K562 (cell line): ENCODE data around the gene CYP4V2. TPM values are rescaled to one million over a fixed set of nuclear protein-coding genes. Genes with fewer than 3 reads are reported as not detected.

Experiments
- BHLHE40 ChIP-seq: IDR thresholded peaks from 2 replicates; pipeline ENCODE4 v1.6.1; 2011; ENCODE audit warnings: low read length, improper control_type of control experiment
- BMI1 ChIP-seq: fragments of 150-350 bp; IDR thresholded peaks from 2 replicates; pipeline ENCODE4 v1.6.1; 2014; ENCODE audit warnings: low read length
- CBFA2T3 ChIP-seq: fragments of 450-650 bp; IDR thresholded peaks from 2 replicates; pipeline ENCODE4 v1.6.1; 2017
- CXXC5 ChIP-seq: fragments of 250-450 bp; sonication (Bioruptor Pico); IDR thresholded peaks from 2 replicates; pipeline ENCODE4 v1.8.0; 2022; ENCODE audit warnings: inconsistent platforms, mild to moderate bottlenecking, moderate library complexity
- FOXA1 ChIP-seq: fragments of 450-650 bp; IDR thresholded peaks from 2 replicates; pipeline ENCODE4 v1.6.1; 2016; ENCODE audit warnings: mild to moderate bottlenecking, borderline replicate concordance
- KLF6 ChIP-seq: fragments of 250-450 bp; sonication (Bioruptor Pico); IDR thresholded peaks from 2 replicates; pipeline ENCODE4 v1.4.0; 2020; ENCODE audit warnings: mild to moderate bottlenecking, moderate library complexity, borderline replicate concordance
- MCM5 ChIP-seq: fragments of 450-650 bp; IDR thresholded peaks from 2 replicates; pipeline ENCODE4 v1.6.1; 2016; ENCODE audit warnings: low read depth
- MTA1 ChIP-seq: fragments of 450-650 bp; IDR thresholded peaks from 2 replicates; pipeline ENCODE4 v1.6.1; 2017; ENCODE audit warnings: borderline replicate concordance
- NFIC ChIP-seq: fragments of 450-650 bp; IDR thresholded peaks from 2 replicates; pipeline ENCODE4 v1.6.1; 2017; ENCODE audit warnings: mild to moderate bottlenecking, inconsistent platforms
- PHTF2 ChIP-seq: fragments of 250-450 bp; sonication (Bioruptor Pico); IDR thresholded peaks from 2 replicates; pipeline ENCODE4 v1.5.0; 2021; ENCODE audit warnings: mild to moderate bottlenecking
- RB1 ChIP-seq: fragments of 450-650 bp; IDR thresholded peaks from 2 replicates; pipeline ENCODE4 v1.6.1; 2017; ENCODE audit warnings: low read depth, mild to moderate bottlenecking
- SMAD4 ChIP-seq: fragments of 250-450 bp; sonication (Bioruptor Pico); conservative IDR thresholded peaks from 2 replicates; pipeline ENCODE4 v1.8.0; 2021; ENCODE audit warnings: inconsistent platforms, mild to moderate bottlenecking, moderate library complexity
- SNIP1 ChIP-seq: fragments of 450-650 bp; IDR thresholded peaks from 2 replicates; pipeline ENCODE4 v1.7.1; 2017; ENCODE audit warnings: low read depth, mild to moderate bottlenecking
- XRCC4 ChIP-seq: IDR thresholded peaks from one replicate; pipeline ENCODE4 v1.6.1; 2011; ENCODE audit not compliant: insufficient read depth, insufficient read length; ENCODE audit errors: extremely low read depth
- ZBTB7A ChIP-seq: IDR thresholded peaks from 2 replicates; pipeline ENCODE4 v1.6.1; 2011; ENCODE audit warnings: low read depth, mild to moderate bottlenecking, low read length, moderate library complexity, borderline replicate concordance; ENCODE audit not compliant: control insufficient read depth
- ZBTB8A ChIP-seq: fragments of 450-650 bp; IDR thresholded peaks from 2 replicates; pipeline ENCODE4 v1.6.1; 2018; ENCODE audit warnings: mild to moderate bottlenecking, moderate library complexity; ENCODE audit not compliant: partially characterized antibody
- ZNF134 ChIP-seq: fragments of 250-450 bp; sonication (Bioruptor Pico); conservative IDR thresholded peaks from 2 replicates; pipeline ENCODE4 v1.4.0; 2020
- ZNF354B ChIP-seq: fragments of 250-450 bp; sonication (Bioruptor Pico); IDR thresholded peaks from 2 replicates; pipeline ENCODE4 v1.4.0; 2020
- ZNF77 ChIP-seq: fragments of 250-450 bp; sonication (Bioruptor Pico); IDR thresholded peaks from 2 replicates; pipeline ENCODE4 v1.5.0; 2020
- polyA plus RNA-seq, 8 experiments: library from polyadenylated mRNA; depleted of rRNA in 4 of 8; stranded (reverse) in 5 of 8; unstranded in 3 of 8; fragments of >200 nt; fragmentation: Nextera tagmentation in 2 of 8; fragmentation: Illumina TruSeq in 1 of 8; extraction: Ambion mirVana in 2 of 8; extraction: Trizol in 1 of 8; gene quantifications; 2 replicates each; pipeline versions ENCODE4 v1.2.1 to v1.2.3, GENCODE V29; 2011 to 2014; ENCODE audit warnings: inconsistent platforms in 1 of 8, missing spikeins in 1 of 8
- total RNA-seq, 7 experiments: library from RNA; depleted of rRNA in 6 of 7; stranded (reverse); fragments of >200 nt in 6 of 7; fragmentation: Illumina TruSeq in 2 of 7; extraction: Trizol in 2 of 7; gene quantifications; 2 replicates each; pipeline versions ENCODE4 v1.2.1 to v1.2.3, GENCODE V29; 2011 to 2021; ENCODE audit warnings: low replicate concordance in 1 of 7
- TF ChIP-seq, protein P1 (sequence below): fragments of 450-650 bp; formaldehyde crosslinking; IDR thresholded peaks from 2 replicates; pipeline ENCODE4 v1.4.0; 2022; ENCODE audit warnings: missing genetic modification characterization
- TF ChIP-seq, protein P2 (sequence below): fragments of 250-450 bp; sonication (Bioruptor Pico); IDR thresholded peaks from 2 replicates; pipeline ENCODE4 v1.8.0; 2022; ENCODE audit warnings: inconsistent platforms
- TF ChIP-seq, protein P3 (sequence below): sonication (generic); formaldehyde crosslinking; IDR thresholded peaks from 2 replicates; pipeline ENCODE4 v1.8.1; 2023; ENCODE audit warnings: missing genetic modification reagents, mild to moderate bottlenecking, borderline replicate concordance

The CYP4V2 gene
- total and polyA plus RNA-seq, 9 of the 15 experiments (the other 6 are each of a cell fraction or from before 2014, with no cell fraction given), result 1.1 to 8.3 (median 3.9) TPM

- TF ChIP-seq ZNF77 (CRISPR knock-in tag) (no peak), CBFA2T3 (peak; percentile 26; the same call in 1 of the 2 replicates), ZNF354B (CRISPR knock-in tag) (no peak), XRCC4 (no peak), RB1 (peak; percentile 95), FOXA1 (no peak), ZBTB8A (no peak), MCM5 (no peak), CXXC5 (CRISPR knock-in tag) (peak; percentile 97), BHLHE40 (peak; percentile 39; the same call in 1 of the 2 replicates), MTA1 (0 out of 2 replicates have a peak, but pooled peaks have one; percentile 29), NFIC (peak; percentile 26; the same call in 1 of the 2 replicates), KLF6 (CRISPR knock-in tag) (no peak), PHTF2 (CRISPR knock-in tag) (no peak), ZBTB7A (peak; percentile 72), ZNF134 (CRISPR knock-in tag) (0 out of 2 replicates have a peak, but pooled peaks have one; percentile 9), BMI1 (no peak), SMAD4 (CRISPR knock-in tag) (peak; percentile 94), SNIP1 (no peak)
- TF ChIP-seq, protein P1, sequence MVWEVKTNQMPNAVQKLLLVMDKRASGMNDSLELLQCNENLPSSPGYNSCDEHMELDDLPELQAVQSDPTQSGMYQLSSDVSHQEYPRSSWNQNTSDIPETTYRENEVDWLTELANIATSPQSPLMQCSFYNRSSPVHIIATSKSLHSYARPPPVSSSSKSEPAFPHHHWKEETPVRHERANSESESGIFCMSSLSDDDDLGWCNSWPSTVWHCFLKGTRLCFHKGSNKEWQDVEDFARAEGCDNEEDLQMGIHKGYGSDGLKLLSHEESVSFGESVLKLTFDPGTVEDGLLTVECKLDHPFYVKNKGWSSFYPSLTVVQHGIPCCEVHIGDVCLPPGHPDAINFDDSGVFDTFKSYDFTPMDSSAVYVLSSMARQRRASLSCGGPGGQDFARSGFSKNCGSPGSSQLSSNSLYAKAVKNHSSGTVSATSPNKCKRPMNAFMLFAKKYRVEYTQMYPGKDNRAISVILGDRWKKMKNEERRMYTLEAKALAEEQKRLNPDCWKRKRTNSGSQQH (CRISPR knock-in tag), result no peak
- TF ChIP-seq, protein P2, sequence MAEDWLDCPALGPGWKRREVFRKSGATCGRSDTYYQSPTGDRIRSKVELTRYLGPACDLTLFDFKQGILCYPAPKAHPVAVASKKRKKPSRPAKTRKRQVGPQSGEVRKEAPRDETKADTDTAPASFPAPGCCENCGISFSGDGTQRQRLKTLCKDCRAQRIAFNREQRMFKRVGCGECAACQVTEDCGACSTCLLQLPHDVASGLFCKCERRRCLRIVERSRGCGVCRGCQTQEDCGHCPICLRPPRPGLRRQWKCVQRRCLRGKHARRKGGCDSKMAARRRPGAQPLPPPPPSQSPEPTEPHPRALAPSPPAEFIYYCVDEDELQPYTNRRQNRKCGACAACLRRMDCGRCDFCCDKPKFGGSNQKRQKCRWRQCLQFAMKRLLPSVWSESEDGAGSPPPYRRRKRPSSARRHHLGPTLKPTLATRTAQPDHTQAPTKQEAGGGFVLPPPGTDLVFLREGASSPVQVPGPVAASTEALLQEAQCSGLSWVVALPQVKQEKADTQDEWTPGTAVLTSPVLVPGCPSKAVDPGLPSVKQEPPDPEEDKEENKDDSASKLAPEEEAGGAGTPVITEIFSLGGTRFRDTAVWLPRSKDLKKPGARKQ (CRISPR knock-in tag), result no peak
- TF ChIP-seq, protein P3, sequence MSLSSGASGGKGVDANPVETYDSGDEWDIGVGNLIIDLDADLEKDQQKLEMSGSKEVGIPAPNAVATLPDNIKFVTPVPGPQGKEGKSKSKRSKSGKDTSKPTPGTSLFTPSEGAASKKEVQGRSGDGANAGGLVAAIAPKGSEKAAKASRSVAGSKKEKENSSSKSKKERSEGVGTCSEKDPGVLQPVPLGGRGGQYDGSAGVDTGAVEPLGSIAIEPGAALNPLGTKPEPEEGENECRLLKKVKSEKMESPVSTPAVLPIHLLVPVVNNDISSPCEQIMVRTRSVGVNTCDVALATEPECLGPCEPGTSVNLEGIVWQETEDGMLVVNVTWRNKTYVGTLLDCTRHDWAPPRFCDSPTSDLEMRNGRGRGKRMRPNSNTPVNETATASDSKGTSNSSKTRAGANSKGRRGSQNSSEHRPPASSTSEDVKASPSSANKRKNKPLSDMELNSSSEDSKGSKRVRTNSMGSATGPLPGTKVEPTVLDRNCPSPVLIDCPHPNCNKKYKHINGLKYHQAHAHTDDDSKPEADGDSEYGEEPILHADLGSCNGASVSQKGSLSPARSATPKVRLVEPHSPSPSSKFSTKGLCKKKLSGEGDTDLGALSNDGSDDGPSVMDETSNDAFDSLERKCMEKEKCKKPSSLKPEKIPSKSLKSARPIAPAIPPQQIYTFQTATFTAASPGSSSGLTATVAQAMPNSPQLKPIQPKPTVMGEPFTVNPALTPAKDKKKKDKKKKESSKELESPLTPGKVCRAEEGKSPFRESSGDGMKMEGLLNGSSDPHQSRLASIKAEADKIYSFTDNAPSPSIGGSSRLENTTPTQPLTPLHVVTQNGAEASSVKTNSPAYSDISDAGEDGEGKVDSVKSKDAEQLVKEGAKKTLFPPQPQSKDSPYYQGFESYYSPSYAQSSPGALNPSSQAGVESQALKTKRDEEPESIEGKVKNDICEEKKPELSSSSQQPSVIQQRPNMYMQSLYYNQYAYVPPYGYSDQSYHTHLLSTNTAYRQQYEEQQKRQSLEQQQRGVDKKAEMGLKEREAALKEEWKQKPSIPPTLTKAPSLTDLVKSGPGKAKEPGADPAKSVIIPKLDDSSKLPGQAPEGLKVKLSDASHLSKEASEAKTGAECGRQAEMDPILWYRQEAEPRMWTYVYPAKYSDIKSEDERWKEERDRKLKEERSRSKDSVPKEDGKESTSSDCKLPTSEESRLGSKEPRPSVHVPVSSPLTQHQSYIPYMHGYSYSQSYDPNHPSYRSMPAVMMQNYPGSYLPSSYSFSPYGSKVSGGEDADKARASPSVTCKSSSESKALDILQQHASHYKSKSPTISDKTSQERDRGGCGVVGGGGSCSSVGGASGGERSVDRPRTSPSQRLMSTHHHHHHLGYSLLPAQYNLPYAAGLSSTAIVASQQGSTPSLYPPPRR (CRISPR knock-in tag), result no peak
These were observed at the start of gene CYP4V2 (continued) for GRCh38 chr4:186191200-186192065.
